Measurements from ENCODE around the gene TSPAN10.

TSPAN10 gene

GRCh38 chr17:81635973-81636504, 957 bp upstream of the TSPAN10 start:
- no peak for DNase-seq

- DNase-seq: no peak
Measured at GRCh38 chr17:81638683-81639082, 1.7 kb downstream of the TSPAN10 start.

DNA sequence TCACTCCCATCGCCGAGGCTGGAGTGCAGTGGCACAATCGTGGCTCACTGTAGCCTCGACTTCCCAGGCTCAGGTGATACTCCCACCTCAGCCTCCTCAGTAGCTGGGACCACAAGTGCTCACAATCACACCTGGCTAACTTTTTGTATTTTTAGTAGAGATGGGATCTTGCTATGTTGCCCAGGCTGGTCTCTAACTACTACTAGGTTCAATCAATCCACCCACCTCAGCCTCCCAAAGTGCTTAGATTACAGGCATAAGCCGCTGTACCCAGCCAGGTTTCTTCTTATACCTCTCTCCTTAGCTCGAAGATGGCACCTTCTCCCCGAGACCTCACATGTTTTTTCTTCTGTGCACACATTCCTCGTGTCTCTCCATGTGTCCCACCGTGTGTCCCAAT, 3.0 kb downstream of the TSPAN10 start:
- DNase-seq: no peak

DNA sequence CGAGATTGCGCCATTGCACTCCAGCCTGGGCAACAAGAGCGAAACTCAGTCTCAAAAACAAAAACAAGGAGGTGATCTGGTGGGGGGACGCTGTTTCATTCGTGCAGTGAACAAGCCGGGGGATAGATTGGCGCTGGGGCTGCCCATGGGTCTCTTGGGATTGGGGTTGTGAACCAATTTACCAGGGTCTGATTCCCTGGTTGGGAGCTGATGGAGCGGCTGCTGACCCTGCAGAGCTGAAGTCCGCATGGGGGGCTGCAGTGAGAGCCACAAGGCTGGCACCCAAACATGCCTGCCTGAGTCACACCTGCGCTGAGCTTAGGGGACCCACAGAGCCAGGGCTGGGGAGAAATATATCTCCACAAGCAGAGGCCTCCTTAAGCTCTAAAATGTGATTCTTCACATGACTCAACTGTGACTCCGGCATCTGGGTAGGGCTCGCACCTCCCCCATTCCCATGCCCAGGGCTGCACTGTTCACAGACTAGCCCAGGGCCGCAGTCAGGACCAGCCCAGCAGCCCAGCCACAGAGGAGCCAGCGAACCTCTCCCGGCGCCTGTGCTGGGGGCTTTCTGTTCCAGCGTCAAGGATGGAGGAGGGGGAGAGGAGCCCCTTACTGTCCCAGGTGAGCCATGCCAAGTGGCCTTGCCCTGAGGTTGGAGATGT, 5.0 kb downstream of the TSPAN10 start:
- DNase-seq: peak; percentile 62

GRCh38 chr17:81644496-81644895, 7.5 kb downstream of the TSPAN10 start:
- no peak for DNase-seq

- no peak for DNase-seq
Measured at GRCh38 chr17:81644976-81645952, 8.3 kb downstream of the TSPAN10 start.

DNA sequence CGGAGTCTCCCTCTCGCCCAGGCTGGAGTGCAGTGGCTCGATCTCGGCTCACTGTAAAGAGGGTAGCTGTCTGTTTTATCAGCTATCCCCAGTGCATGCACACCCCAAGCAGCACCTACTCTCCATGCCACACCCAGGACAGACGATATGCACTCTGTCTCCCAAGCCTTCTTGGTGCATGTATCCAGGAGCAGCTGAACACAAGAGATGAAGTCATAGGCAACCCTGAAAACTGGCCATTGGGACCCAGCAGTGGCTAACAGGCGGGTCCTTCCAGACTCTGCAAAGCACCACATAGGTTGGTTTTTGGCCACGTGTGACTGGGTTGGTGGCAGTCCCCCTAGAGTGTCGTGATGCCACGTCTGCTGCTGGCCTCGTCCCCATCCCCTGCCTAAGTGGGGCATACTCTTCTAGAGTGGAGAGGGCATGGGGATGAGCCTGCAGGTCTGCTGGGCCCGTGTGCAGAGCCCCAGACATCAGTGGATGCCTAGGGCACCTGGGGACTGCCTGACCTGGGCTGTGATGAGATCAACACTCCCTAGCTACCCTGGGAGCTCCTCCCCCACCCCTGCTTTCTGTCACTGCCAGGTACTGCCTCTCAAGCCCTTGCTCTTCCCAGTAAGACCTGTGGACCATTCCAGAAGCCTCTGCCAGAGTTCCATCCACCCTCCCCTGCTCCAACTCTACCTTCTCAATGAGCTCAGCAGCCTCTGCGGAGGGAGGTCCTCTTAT, 10.0 kb downstream of the TSPAN10 start:
- no peak for DNase-seq

DNA sequence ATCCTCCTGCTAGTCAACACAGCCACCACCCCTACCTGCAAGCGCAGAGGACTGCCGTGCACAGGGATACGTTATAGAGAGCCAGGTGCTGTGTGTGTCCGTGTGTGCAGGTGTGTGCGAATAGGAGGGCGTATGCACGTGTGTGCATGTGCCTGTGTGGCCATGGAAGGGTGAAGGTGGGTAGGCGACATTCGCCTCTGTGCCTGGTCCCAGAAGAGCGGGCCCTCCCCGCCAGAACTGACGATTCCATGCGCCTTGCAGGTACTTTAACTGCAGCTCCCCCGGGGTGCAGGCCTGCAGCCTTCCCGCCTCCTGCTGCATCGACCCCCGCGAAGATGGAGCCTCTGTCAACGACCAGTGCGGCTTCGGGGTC, 10.6 kb downstream of the TSPAN10 start:
- no peak for DNase-seq

DNA sequence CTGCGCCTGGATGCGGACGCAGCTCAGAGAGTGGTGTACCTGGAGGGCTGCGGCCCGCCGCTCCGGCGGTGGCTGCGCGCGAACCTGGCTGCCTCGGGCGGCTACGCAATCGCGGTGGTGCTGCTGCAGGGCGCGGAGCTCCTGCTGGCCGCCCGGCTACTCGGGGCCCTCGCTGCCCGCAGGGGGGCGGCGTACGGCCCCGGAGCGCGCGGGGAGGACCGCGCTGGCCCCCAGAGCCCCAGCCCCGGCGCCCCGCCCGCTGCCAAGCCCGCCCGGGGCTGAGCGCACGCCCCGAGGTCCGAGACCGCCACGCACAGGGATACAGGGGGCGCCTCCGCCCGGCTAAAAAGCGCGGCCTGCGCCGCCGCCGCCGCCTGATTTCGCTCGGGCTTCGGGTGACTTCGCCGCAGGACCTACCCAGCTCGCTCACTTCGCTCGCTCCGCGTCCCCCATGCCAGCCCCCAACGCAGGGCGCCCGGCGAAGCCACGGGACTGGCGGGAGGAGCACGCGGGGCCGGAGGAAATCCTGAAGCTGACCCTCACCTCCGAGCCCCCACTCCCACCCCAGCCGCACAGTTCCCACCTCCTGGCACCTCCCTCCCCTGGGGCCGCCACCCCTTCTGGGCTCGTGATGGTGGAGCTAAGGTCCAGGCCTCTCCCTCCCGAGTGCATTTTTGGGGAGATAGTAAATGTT, 11.2 kb downstream of the TSPAN10 start:
- no peak for DNase-seq

GRCh38 chr17:81648707-81649085, 11.7 kb downstream of the TSPAN10 start:
- DNase-seq: no peak

GRCh38 chr17:81650951-81651350, 14.0 kb downstream of the TSPAN10 start:
- DNase-seq: no peak

- DNase-seq: peak; percentile 59
Measured at GRCh38 chr17:81651692-81652091, 14.7 kb downstream of the TSPAN10 start.

- DNase-seq: no peak
Measured at GRCh38 chr17:81652906-81653771, 16.1 kb downstream of the TSPAN10 start.

DNA sequence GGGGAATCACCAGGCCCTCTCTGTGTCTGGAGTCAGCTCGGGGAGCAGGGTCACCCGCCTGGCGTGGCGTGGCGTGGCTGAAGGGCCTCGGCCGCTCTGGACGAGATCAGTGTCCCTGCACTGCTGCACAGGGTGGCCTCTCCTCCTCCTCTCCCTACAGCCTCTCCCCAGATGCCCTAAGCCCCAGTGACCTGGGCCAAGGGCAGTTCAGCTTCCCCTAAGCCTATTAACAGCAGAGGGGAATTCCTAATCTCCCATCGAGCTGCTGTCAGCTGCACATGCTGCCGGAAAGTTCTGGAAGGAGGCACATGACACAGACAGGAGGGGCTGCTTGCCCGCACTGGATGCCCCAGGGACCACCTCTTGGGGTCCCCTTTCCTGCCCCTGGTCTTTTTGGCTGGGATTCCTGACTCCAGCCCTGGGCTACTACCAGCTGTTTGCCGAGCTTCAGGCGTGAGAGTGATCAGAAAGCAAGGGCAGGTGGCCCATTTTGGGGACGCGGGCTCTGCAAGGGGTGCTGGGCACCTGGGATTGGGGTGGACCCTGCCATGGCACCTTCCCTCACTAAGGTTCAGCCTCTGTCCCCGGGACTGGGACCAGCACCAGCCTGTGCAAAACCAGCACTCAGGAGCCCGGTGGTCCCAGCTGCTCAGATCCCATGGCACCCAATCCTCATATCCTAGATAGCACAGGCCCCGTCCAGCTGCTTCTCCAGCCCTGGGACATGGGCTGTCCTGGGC, 18.6 kb downstream of the TSPAN10 start:
- DNase-seq: no peak

DNA sequence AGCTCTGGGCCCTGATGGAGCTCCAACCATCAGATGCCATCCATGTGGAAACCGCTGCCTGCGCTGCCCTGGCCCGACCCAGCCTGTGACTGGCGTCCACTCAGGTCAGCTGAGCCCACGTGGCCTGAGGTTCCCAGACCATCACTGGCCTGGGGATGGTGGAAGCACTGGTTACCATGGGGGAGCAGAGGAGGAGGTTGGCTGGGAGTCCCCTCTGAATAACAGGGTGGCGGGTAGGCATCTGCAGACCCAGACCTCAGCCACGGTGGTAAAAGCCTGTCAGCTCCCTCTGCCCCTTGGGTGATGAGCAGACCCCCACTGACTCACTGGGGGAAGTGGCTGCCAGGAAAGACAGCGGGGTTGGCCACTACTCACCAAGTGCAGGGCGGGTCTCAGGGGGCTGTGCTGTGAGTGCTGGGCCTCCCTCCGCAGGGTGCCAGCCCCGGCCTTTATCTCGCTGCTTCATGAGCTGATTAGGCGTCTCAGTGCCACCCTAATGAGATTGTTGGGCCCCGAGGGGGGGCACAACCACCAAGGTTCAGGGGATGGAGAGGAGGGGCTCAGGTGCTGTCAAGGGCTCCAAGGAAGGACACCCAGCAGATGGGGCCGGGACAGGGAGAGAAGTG, 19.2 kb downstream of the TSPAN10 start, which contains the start of gene PDE6G:
Gene PDE6G, minus strand, starts transcription at position 425 of the 626 bp plus-strand sequence. CDS start 3,237 bp downstream, outside the sequence.
- DNase-seq: no peak

- no peak for DNase-seq
Measured at GRCh38 chr17:81656835-81657234, 19.8 kb downstream of the TSPAN10 start.

- no peak for DNase-seq
Measured at GRCh38 chr17:81659038-81659437, 22.0 kb downstream of the TSPAN10 start.

GRCh38 chr17:81660441-81660840, 23.4 kb downstream of the TSPAN10 start:
- no peak for DNase-seq

DNA sequence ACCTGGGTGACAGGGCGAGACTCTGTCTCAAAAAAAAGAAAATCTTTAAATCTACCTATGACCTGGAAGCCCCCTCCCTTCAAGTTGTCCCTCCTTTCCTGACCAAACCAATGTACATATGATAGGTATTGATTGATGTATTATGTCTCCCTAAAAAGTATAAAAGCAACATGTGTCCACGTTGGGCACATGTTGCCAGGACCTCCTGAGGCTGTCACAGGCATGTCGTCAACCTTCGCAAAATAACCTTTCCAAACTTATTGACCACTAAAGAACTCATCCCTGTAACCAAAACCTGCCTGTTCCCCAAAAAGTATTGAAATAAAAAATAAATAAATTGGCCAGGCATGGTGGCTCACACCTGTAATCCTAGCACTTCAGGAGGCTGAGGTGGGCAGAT, 25.0 kb downstream of the TSPAN10 start:
- DNase-seq: no peak

DNA sequence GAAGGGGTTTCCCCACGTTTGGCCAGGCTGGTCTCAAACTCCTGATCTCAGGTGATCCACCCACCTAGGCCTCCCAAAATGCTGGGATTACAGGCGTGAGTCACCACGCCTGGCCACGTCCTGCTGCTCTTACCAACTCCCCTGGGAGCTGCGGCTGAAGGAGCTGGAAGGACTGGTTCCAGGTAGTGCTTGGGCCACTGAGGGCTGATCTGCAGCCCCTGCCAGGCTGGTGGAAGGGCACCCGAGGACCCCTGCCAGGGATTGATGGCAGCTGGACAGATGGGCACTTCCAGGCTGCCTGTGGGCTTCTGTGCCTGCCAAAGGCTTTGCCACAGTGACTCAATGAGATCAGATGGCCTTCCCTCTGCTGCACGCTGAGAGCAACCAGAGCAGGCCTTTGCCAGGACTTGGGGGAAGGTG, 27.1 kb downstream of the TSPAN10 start:
- DNase-seq: no peak

All from amniotic stem cell (primary cell).